Trophoblast cell (in vitro differentiated cells and primary cell): ENCODE data around the gene TRAPPC11. TPM values are rescaled to one million over a fixed set of nuclear protein-coding genes. Genes with fewer than 3 reads are reported as not detected.

Experiments used
- DNase-seq, 2 donors: peaks; one replicate each; pipeline ENCODE4 v3.0.0-alpha.2; 2016
- H2AFZ ChIP-seq: 2 replicates; pipeline ENCODE4 v1.6.1; 2013; ENCODE audit warnings: low read length, moderate library complexity, mild to moderate bottlenecking; ENCODE audit not compliant: insufficient read depth, poor library complexity
- H2AK5ac ChIP-seq: 2 replicates; pipeline ENCODE4 v1.6.1; 2013; ENCODE audit warnings: mild to moderate bottlenecking, low read length
- H2BK120ac ChIP-seq: 2 replicates; pipeline ENCODE4 v1.6.1; 2013; ENCODE audit warnings: low read length, mild to moderate bottlenecking, moderate library complexity; ENCODE audit not compliant: insufficient read depth, poor library complexity
- H2BK12ac ChIP-seq: 2 replicates; pipeline ENCODE4 v1.6.1; 2013; ENCODE audit warnings: mild to moderate bottlenecking, low read length, moderate library complexity
- H2BK5ac ChIP-seq: 2 replicates; pipeline ENCODE4 v1.6.1; 2013; ENCODE audit warnings: low read length, low read depth, moderate library complexity, mild to moderate bottlenecking; ENCODE audit not compliant: poor library complexity
- H3K14ac ChIP-seq: 2 replicates; pipeline ENCODE4 v1.6.1; 2013; ENCODE audit warnings: mild to moderate bottlenecking, low read length
- H3K18ac ChIP-seq: 2 replicates; pipeline ENCODE4 v1.6.1; 2013; ENCODE audit warnings: mild to moderate bottlenecking, low read length
- H3K23ac ChIP-seq: 2 replicates; pipeline ENCODE4 v1.6.1; 2013; ENCODE audit warnings: low read length
- H3K27ac ChIP-seq: 2 replicates; pipeline ENCODE4 v1.5.1; 2013; ENCODE audit warnings: low read depth, mild to moderate bottlenecking, inconsistent platforms, low read length, moderate library complexity
- H3K27me3 ChIP-seq: 2 replicates; pipeline ENCODE4 v1.6.1; 2013; ENCODE audit warnings: inconsistent platforms, mild to moderate bottlenecking, low read length, moderate library complexity; ENCODE audit not compliant: insufficient read depth
- H3K36me3 ChIP-seq, 2 experiments: 1 replicate in 1 of 2; 2 replicates in 1 of 2; pipeline ENCODE4 v1.6.1; 2013; ENCODE audit warnings: low read length in 2 of 2, mild to moderate bottlenecking in 2 of 2, moderate library complexity in 1 of 2; ENCODE audit not compliant: insufficient read depth in 2 of 2, control insufficient read depth in 1 of 2
- H3K4ac ChIP-seq: 2 replicates; pipeline ENCODE4 v1.6.1; 2013; ENCODE audit warnings: low read depth, mild to moderate bottlenecking, low read length, moderate library complexity
- H3K4me1 ChIP-seq, 2 experiments: 1 replicate in 1 of 2; 2 replicates in 1 of 2; pipeline ENCODE4 v1.6.1; 2013; ENCODE audit warnings: low read length in 2 of 2, mild to moderate bottlenecking in 2 of 2, moderate library complexity in 1 of 2; ENCODE audit not compliant: insufficient read depth in 2 of 2, control insufficient read depth in 1 of 2
- H3K4me2 ChIP-seq: 2 replicates; pipeline ENCODE4 v1.6.1; 2013; ENCODE audit warnings: inconsistent platforms, mild to moderate bottlenecking, low read length, moderate library complexity
- H3K4me3 ChIP-seq: 2 replicates; pipeline ENCODE4 v1.5.1; 2013; ENCODE audit warnings: mild to moderate bottlenecking, low read depth, low read length, inconsistent platforms
- H3K79me1 ChIP-seq: one replicate; pipeline ENCODE4 v1.6.1; 2013; ENCODE audit warnings: low read length
- H3K79me2 ChIP-seq: 2 replicates; pipeline ENCODE4 v1.6.1; 2013; ENCODE audit warnings: low read length, mild to moderate bottlenecking; ENCODE audit not compliant: control insufficient read depth, insufficient read depth, poor library complexity
- H3K9ac ChIP-seq: 2 replicates; pipeline ENCODE4 v1.6.1; 2013; ENCODE audit warnings: mild to moderate bottlenecking, low read length
- H3K9me3 ChIP-seq: 2 replicates; pipeline ENCODE4 v1.6.1; 2013; ENCODE audit warnings: low read depth, mild to moderate bottlenecking, control low read depth, inconsistent platforms, low read length; ENCODE audit not compliant: insufficient read depth
- H4K12ac ChIP-seq: 2 replicates; pipeline ENCODE4 v1.6.1; 2013; ENCODE audit warnings: low read depth, mild to moderate bottlenecking, low read length, moderate library complexity
- H4K8ac ChIP-seq: 2 replicates; pipeline ENCODE4 v1.6.1; 2013; ENCODE audit warnings: low read depth, mild to moderate bottlenecking, low read length, moderate library complexity
- H4K91ac ChIP-seq: one replicate; pipeline ENCODE4 v1.6.1; 2013; ENCODE audit warnings: low read depth, mild to moderate bottlenecking, low read length, moderate library complexity
- whole genome bisulfite sequencing: extraction: QIAGEN DNeasy Blood & Tissue Kit; methylation state at CpG from one replicate; pipeline ENCODE4 v1.1.7; 2013; ENCODE audit warnings: missing lambda C conversion rate; ENCODE audit not compliant: insufficient read length, insufficient coverage; ENCODE audit errors: extremely low coverage; 5-methylcytosine and 5-hydroxymethylcytosine counted together
- polyA plus RNA-seq: library from polyadenylated mRNA; stranded (reverse); fragments of 200-250 nt; gene quantifications from 2 replicates; pipeline ENCODE4 v1.2.3, GENCODE V29; 2013

TRAPPC11 gene
- polyA plus RNA-seq: 18.3 and 19.9 TPM in 2 replicates

GRCh38 chr4:183659029-183659871 is at the start of gene TRAPPC11, which contains the start of gene RWDD4:
TSS of gene TRAPPC11 (plus strand) at chr4:183659293. CDS start at chr4:183663868, 4,575 bp downstream.
TSS of gene RWDD4 (minus strand) at chr4:183659185. CDS start at chr4:183658952, 233 bp downstream.
- Histone ChIP-seq H2AFZ (peak within 1 kb of the TSS; percentile 98), H3K79me1 (peaks cover 7% of the 10 kb centered on the region), H2BK120ac (peak within 1 kb of the TSS; percentile 79), H4K8ac (peak within 1 kb of the TSS; percentile 84), H3K9ac (peak within 1 kb of the TSS; percentile 91), H3K4me3 (peak within 1 kb of the TSS; percentile 93), H4K12ac (peak within 1 kb of the TSS; percentile 70), H3K27ac (peak within 1 kb of the TSS; percentile 34), H3K23ac (no peak within 1 kb of the TSS), H2BK12ac (no peak within 1 kb of the TSS), H4K91ac (peak within 1 kb of the TSS; percentile 84), H3K4me1 (peaks cover 0 to 5% of the 10 kb centered on the region in 2 experiments), H3K18ac (peak within 1 kb of the TSS; percentile 57), H3K9me3 (no peaks in the 10 kb centered on the region), H3K79me2 (peaks cover 7% of the 10 kb centered on the region), H3K14ac (peak within 1 kb of the TSS; percentile 89), H2AK5ac (no peak within 1 kb of the TSS), H3K27me3 (no peaks in the 10 kb centered on the region), H2BK5ac (peak within 1 kb of the TSS; percentile 58), H3K36me3 (peaks cover 0 to 5% of the 10 kb centered on the region in 2 experiments), H3K4ac (peak within 1 kb of the TSS; percentile 61), H3K4me2 (peak within 1 kb of the TSS; percentile 86)
- DNase-seq: peak; percentile 98 to 99
- WGBS: no CpG with 5 or more reads among the region's 63 CpGs

DNA sequence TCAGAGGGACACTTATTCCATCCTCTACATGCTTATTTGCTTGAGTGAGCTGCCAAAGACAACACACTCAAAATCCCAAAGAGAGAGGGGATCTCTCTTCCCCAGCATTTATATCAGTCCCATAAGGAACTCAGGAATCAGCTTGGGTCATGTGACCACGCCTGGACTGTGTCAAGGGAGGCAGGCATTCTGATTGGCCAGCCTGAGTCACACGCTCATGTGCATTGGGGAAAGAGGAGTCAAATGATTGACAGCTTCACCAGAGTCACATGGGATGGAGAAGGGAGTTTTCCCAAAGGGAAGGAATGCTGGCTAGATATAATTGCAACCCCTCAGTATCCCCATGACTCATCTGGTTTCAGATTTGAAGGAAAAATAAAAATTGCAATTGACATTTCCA is 49.1 kb upstream of the TRAPPC11 start:
- H3K4me1 ChIP-seq: peaks cover 2 to 4% of the 10 kb centered on the region in 2 experiments
- peak overlapping the region; percentile 6 for H2AFZ ChIP-seq
- H3K14ac ChIP-seq: no peak overlapping the region
- no peaks in the 10 kb centered on the region for H3K9me3 ChIP-seq
- no peak overlapping the region for H4K8ac ChIP-seq
- no peak overlapping the region for H3K23ac ChIP-seq
- no peak overlapping the region for H3K4ac ChIP-seq
- no peaks in the 10 kb centered on the region for H3K27me3 ChIP-seq
- H3K4me2 ChIP-seq: no peak overlapping the region
- no peak overlapping the region for H3K9ac ChIP-seq
- H3K18ac ChIP-seq: no peak overlapping the region
- no peak overlapping the region for H2AK5ac ChIP-seq
- H3K36me3 ChIP-seq: no peaks in the 10 kb centered on the region
- no CpG with 5 or more reads among the region's 2 CpGs for WGBS
- H3K27ac ChIP-seq: no peak overlapping the region
- no peak overlapping the region for H3K4me3 ChIP-seq
- H2BK12ac ChIP-seq: no peak overlapping the region
- no peaks in the 10 kb centered on the region for H3K79me1 ChIP-seq
- peak; percentile 22 to 47 for DNase-seq
- H3K79me2 ChIP-seq: no peaks in the 10 kb centered on the region
- no peak overlapping the region for H2BK120ac ChIP-seq
- H4K12ac ChIP-seq: no peak overlapping the region
- H2BK5ac ChIP-seq: no peak overlapping the region
- no peak overlapping the region for H4K91ac ChIP-seq

- peak; percentile 86 to 95 for DNase-seq
Measured at GRCh38 chr4:183610613-183611012, 48.5 kb upstream of the TRAPPC11 start.

DNA sequence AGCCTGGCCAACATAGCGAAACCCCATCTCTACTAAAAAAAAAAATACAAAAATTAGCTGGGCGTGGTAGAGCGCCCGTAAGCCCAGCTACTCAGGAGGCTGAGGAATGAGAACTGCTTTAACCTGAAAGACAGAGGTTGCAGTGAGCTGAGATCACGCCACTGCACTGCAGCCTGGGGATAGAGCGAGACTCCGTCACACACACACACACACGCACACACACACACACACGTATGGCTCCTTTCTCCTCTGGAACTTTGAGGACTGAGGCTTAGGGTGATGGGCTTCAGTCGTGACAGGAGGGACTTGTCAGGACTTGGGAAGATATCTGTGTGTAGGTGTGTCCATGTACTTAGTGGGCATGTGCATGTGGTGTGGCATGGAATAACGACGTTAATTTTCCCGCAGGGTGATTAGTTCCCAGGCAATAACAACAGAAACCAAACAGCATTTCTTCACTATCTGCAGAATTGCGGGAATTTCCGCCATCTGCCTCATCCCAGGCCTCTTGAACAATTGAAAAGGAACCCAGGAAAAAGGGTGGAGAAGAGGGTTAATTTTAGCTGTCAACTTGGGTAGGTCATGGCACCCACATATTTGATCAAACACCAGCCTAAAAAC is 47.8 kb upstream of the TRAPPC11 start:
- H3K18ac ChIP-seq: no peak overlapping the region
- no peak overlapping the region for H3K4ac ChIP-seq
- no peak overlapping the region for H4K12ac ChIP-seq
- H3K4me3 ChIP-seq: peak overlapping the region; percentile 51
- H3K23ac ChIP-seq: no peak overlapping the region
- no peaks in the 10 kb centered on the region for H3K36me3 ChIP-seq
- no peak overlapping the region for H2BK5ac ChIP-seq
- H4K8ac ChIP-seq: no peak overlapping the region
- H3K9ac ChIP-seq: no peak overlapping the region
- no peaks in the 10 kb centered on the region for H3K79me1 ChIP-seq
- no peak overlapping the region for H4K91ac ChIP-seq
- H3K27ac ChIP-seq: peak overlapping the region; percentile 20
- no peak overlapping the region for H3K4me2 ChIP-seq
- no CpG with 5 or more reads among the region's 15 CpGs for WGBS
- H2AK5ac ChIP-seq: no peak overlapping the region
- no peak overlapping the region for H2AFZ ChIP-seq
- no peak overlapping the region for H2BK120ac ChIP-seq
- peaks cover 2 to 4% of the 10 kb centered on the region in 2 experiments for H3K4me1 ChIP-seq
- H3K27me3 ChIP-seq: no peaks in the 10 kb centered on the region
- no peaks in the 10 kb centered on the region for H3K79me2 ChIP-seq
- DNase-seq: peak; percentile 77 to 93
- H3K9me3 ChIP-seq: no peaks in the 10 kb centered on the region
- H2BK12ac ChIP-seq: no peak overlapping the region
- H3K14ac ChIP-seq: no peak overlapping the region

More at GRCh38 chr4:183610613-183611012, 48.5 kb upstream of the TRAPPC11 start:
- Histone ChIP-seq H3K9ac (no peak overlapping the region), H2AFZ (no peak overlapping the region), H4K91ac (no peak overlapping the region), H2BK12ac (no peak overlapping the region), H3K79me1 (no peaks in the 10 kb centered on the region), H3K14ac (no peak overlapping the region), H4K12ac (no peak overlapping the region), H4K8ac (no peak overlapping the region), H3K4me1 (peaks cover 2 to 4% of the 10 kb centered on the region in 2 experiments), H3K27ac (no peak overlapping the region), H2BK5ac (no peak overlapping the region), H3K23ac (no peak overlapping the region), H2AK5ac (no peak overlapping the region), H3K4me2 (no peak overlapping the region), H2BK120ac (no peak overlapping the region), H3K79me2 (no peaks in the 10 kb centered on the region), H3K4ac (no peak overlapping the region), H3K4me3 (no peak overlapping the region), H3K36me3 (no peaks in the 10 kb centered on the region), H3K27me3 (no peaks in the 10 kb centered on the region), H3K18ac (no peak overlapping the region), H3K9me3 (no peaks in the 10 kb centered on the region)
- WGBS: no CpG with 5 or more reads among the region's 7 CpGs
